GM12878 (cell line): ENCODE results near the gene PAX5. TPM values are rescaled to one million over a fixed set of nuclear protein-coding genes. Genes with fewer than 3 reads are reported as not detected.

Experiments used
- ATAC-seq: fragments of 200-7000 bp; cut with Tn5 transposase; 3 replicates; pipeline ENCODE4 v1.9.1; 2020; ENCODE audit warnings: mild to moderate bottlenecking, moderate library complexity
- BruUV-seq: library from RNA; stranded (reverse); fragments of 400-500 nt; replicated peaks from 2 replicates; lab custom pipeline; 2021; lab: Mats Ljungman, UMichigan
- CTCF ChIA-PET: fragments of 300-600 bp; sonication (Branson Sonifier 250); formaldehyde crosslinking; extraction: SDS; loops from one replicate; lab custom pipeline; 2021; ENCODE audit warnings: inconsistent platforms; lab: Yijun Ruan, JAX
- POLR2A ChIA-PET: fragments of 350-600 bp; formaldehyde crosslinking; extraction: SDS; loops from one replicate; lab custom pipeline; 2021; ENCODE audit warnings: inconsistent platforms; lab: Charles Lee
- RAD21 ChIA-PET: fragments of 300-600 bp; sonication (Branson Sonifier 250); formaldehyde crosslinking; loops from one replicate; lab custom pipeline; 2023; ENCODE audit warnings: antibody characterized with exemption; ENCODE audit not compliant: unreplicated experiment; lab: Charles Lee
- SMC1A ChIA-PET: fragments of 300-600 bp; sonication (Branson Sonifier 250); formaldehyde crosslinking; loops from one replicate; lab custom pipeline; 2023; ENCODE audit not compliant: unreplicated experiment, uncharacterized antibody; lab: Charles Lee
- DNase-seq: peaks from one replicate; pipeline ENCODE4 v3.0.0-alpha.2; 2011; ENCODE audit warnings: low read depth, low spot score
- FAIRE-seq: peaks from 3 replicates; lab custom pipeline; 2011; peaks lifted over from hg19 to GRCh38; lab: Jason Lieb, UNC
- H2AFZ ChIP-seq: 2 replicates; pipeline ENCODE4 v1.6.0; 2011; ENCODE audit warnings: low read depth, low read length, control low read depth; ENCODE audit not compliant: control insufficient read depth
- H3K27ac ChIP-seq: 2 replicates; pipeline ENCODE4 v1.5.1; 2011; ENCODE audit warnings: control low read depth; ENCODE audit not compliant: control insufficient read depth, insufficient read depth
- H3K27me3 ChIP-seq, 2 experiments: replicated peaks in 1 of 2; 2 replicates each; pipeline versions ENCODE4 v1.6.0 to v1.6.1; 2011; ENCODE audit warnings: low read length in 1 of 2; ENCODE audit not compliant: control insufficient read depth in 2 of 2, insufficient read depth in 2 of 2
- H3K36me3 ChIP-seq, 2 experiments: 2 replicates each; pipeline ENCODE4 v1.5.1; 2011; ENCODE audit warnings: low read length in 1 of 2; ENCODE audit not compliant: control insufficient read depth in 2 of 2, insufficient read depth in 2 of 2
- H3K4me1 ChIP-seq: 2 replicates; pipeline ENCODE4 v1.6.1; 2011; ENCODE audit warnings: mild to moderate bottlenecking, low read length, moderate library complexity, mixed read lengths; ENCODE audit not compliant: control insufficient read depth, insufficient read depth
- H3K4me2 ChIP-seq: 2 replicates; pipeline ENCODE4 v1.6.0; 2011; ENCODE audit warnings: control low read depth; ENCODE audit not compliant: control insufficient read depth, insufficient read depth
- H3K4me3 ChIP-seq: fragments of 200-600 bp; sonication (generic); 2 replicates; pipeline ENCODE4 v1.5.1; 2016
- H3K79me2 ChIP-seq: 2 replicates; pipeline ENCODE4 v1.6.0; 2011; ENCODE audit warnings: low read length; ENCODE audit not compliant: control insufficient read depth, insufficient read depth
- H3K9ac ChIP-seq: 2 replicates; pipeline ENCODE4 v1.8.0; 2011; ENCODE audit warnings: low read length, control low read depth, mixed read lengths; ENCODE audit not compliant: control insufficient read depth, insufficient read depth
- H3K9me3 ChIP-seq: replicated peaks from 3 replicates; pipeline ENCODE4 v1.5.1; 2011; ENCODE audit warnings: mild to moderate bottlenecking, low read length; ENCODE audit not compliant: control insufficient read depth, insufficient read depth
- H4K20me1 ChIP-seq: 2 replicates; pipeline ENCODE4 v1.6.0; 2011; ENCODE audit not compliant: control insufficient read depth, insufficient read depth
- ATF7 ChIP-seq: fragments of 450-650 bp; IDR thresholded peaks from 2 replicates; pipeline ENCODE4 v1.6.1; 2016; ENCODE audit warnings: low read depth, mild to moderate bottlenecking
- CBFB ChIP-seq: IDR thresholded peaks from 2 replicates; pipeline ENCODE4 v1.6.1; 2016; ENCODE audit warnings: antibody characterized with exemption, low read depth
- CBX3 ChIP-seq: fragments of 200-600 bp; sonication (generic); IDR thresholded peaks from 2 replicates; pipeline ENCODE4 v1.6.1; 2016; ENCODE audit warnings: low read depth, borderline replicate concordance
- GABPA ChIP-seq: IDR thresholded peaks from 2 replicates; pipeline ENCODE4 v1.6.1; 2014; ENCODE audit warnings: antibody characterized with exemption, low read depth, mild to moderate bottlenecking, inconsistent platforms
- HDGF ChIP-seq: fragments of 450-650 bp; IDR thresholded peaks from 2 replicates; pipeline ENCODE4 v1.6.1; 2016; ENCODE audit warnings: antibody characterized with exemption
- IKZF2 ChIP-seq, 2 experiments: fragments of 450-650 bp; IDR thresholded peaks; 2 replicates each; pipeline ENCODE4 v1.6.1; 2017; ENCODE audit warnings: mild to moderate bottlenecking in 2 of 2, moderate library complexity in 2 of 2
- MYB ChIP-seq: fragments of 150-350 bp; IDR thresholded peaks from 2 replicates; pipeline ENCODE4 v1.6.1; 2014; ENCODE audit warnings: mild to moderate bottlenecking, low read depth, low read length, borderline replicate concordance
- NRF1 ChIP-seq: conservative IDR thresholded peaks from 2 replicates; pipeline ENCODE4 v1.6.1; 2011; ENCODE audit warnings: mild to moderate bottlenecking, low read depth, low read length, improper control_type of control experiment
- PAX8 ChIP-seq: fragments of 450-650 bp; IDR thresholded peaks from 2 replicates; pipeline ENCODE4 v1.6.1; 2017; ENCODE audit warnings: mild to moderate bottlenecking, moderate library complexity
- RB1 ChIP-seq: fragments of 450-650 bp; formaldehyde crosslinking; IDR thresholded peaks from 2 replicates; pipeline ENCODE4 v1.6.1; 2017; ENCODE audit warnings: mild to moderate bottlenecking, borderline replicate concordance
- RELA ChIP-seq: fragments of 450-650 bp; IDR thresholded peaks from 2 replicates; pipeline ENCODE4 v1.8.0; 2014; ENCODE audit warnings: borderline replicate concordance; ENCODE audit not compliant: partially characterized antibody
- SMAD5 ChIP-seq: IDR thresholded peaks from 2 replicates; pipeline ENCODE4 v1.6.1; 2016; ENCODE audit warnings: antibody characterized with exemption, low read depth
- SP1 ChIP-seq: IDR thresholded peaks from one replicate; pipeline ENCODE4 v1.6.1; 2011; ENCODE audit warnings: low read depth, low read length
- SPI1 ChIP-seq: IDR thresholded peaks from 2 replicates; pipeline ENCODE4 v1.6.1; 2011; ENCODE audit warnings: low read depth, mild to moderate bottlenecking, low read length, moderate library complexity, borderline replicate concordance; ENCODE audit not compliant: insufficient read depth
- SRF ChIP-seq, 2 experiments: IDR thresholded peaks; 2 replicates each; pipeline ENCODE4 v1.6.1; 2011; ENCODE audit warnings: low read depth in 2 of 2, low read length in 2 of 2, mild to moderate bottlenecking in 1 of 2, moderate library complexity in 1 of 2
- STAT1 ChIP-seq: fragments of 450-650 bp; conservative IDR thresholded peaks from 2 replicates; pipeline ENCODE4 v1.6.1; 2014; ENCODE audit warnings: antibody characterized with exemption, mild to moderate bottlenecking
- YY1 ChIP-seq: IDR thresholded peaks from 2 replicates; pipeline ENCODE4 v1.6.1; 2011; ENCODE audit warnings: low read depth, mild to moderate bottlenecking, low read length
- ZZZ3 ChIP-seq: IDR thresholded peaks from 2 replicates; pipeline ENCODE4 v1.6.1; 2011; ENCODE audit warnings: low read depth; ENCODE audit not compliant: control insufficient read depth, insufficient read length
- WGBS: methylation state at CpG from one replicate; pipeline ENCODE4 v1.1.6; 2016; ENCODE audit warnings: low lambda C conversion rate; ENCODE audit not compliant: insufficient replicate concordance, insufficient coverage; ENCODE audit errors: missing lambda C conversion rate; 5-methylcytosine and 5-hydroxymethylcytosine counted together
- in situ Hi-C: fragments of 300-500 bp; cut with MboI; formaldehyde crosslinking; loops from 9 replicates; pipeline ENCODE4 v1.14.3; 2018; ENCODE audit warnings: mixed read lengths
- intact Hi-C: fragments of 100-400 bp; cut with micrococcal nuclease; formaldehyde crosslinking; loops from one replicate; pipeline ENCODE4 v1.14.2; 2022; ENCODE audit not compliant: unreplicated experiment
- polyA plus RNA-seq, 11 experiments: library from polyadenylated mRNA; depleted of rRNA in 4 of 11; unstranded in 6 of 11; stranded (reverse) in 5 of 11; fragments of >200 nt; fragmentation: Nextera tagmentation in 4 of 11; fragmentation: Illumina TruSeq in 1 of 11; extraction: Ambion mirVana in 4 of 11; extraction: Trizol in 1 of 11; gene quantifications; 1 replicate in 1 of 11; 2 replicates in 10 of 11; pipeline versions ENCODE4 v1.2.1 to v1.2.3, GENCODE V29; 2011 to 2016; ENCODE audit warnings: inconsistent platforms in 2 of 11, missing spikeins in 2 of 11, low read depth in 1 of 11
- total RNA-seq, 4 experiments: library from RNA; depleted of rRNA in 3 of 4; stranded (reverse); fragments of >200 nt in 3 of 4; fragmentation: Illumina TruSeq in 1 of 4; extraction: Trizol in 1 of 4; gene quantifications; 2 replicates each; pipeline versions ENCODE4 v1.2.1 to v1.2.3, GENCODE V29; 2013 to 2021
- TF ChIP-seq, protein P1 (sequence below): fragments of 450-650 bp; IDR thresholded peaks from 2 replicates; pipeline ENCODE4 v1.6.1; 2017; ENCODE audit warnings: mild to moderate bottlenecking, moderate library complexity

The PAX5 gene
- total and polyA plus RNA-seq, 10 of the 15 experiments (the other 5 are each of a cell fraction or from before 2014, with no cell fraction given), result 2.2 to 123 (median 31.9) TPM

DNA sequence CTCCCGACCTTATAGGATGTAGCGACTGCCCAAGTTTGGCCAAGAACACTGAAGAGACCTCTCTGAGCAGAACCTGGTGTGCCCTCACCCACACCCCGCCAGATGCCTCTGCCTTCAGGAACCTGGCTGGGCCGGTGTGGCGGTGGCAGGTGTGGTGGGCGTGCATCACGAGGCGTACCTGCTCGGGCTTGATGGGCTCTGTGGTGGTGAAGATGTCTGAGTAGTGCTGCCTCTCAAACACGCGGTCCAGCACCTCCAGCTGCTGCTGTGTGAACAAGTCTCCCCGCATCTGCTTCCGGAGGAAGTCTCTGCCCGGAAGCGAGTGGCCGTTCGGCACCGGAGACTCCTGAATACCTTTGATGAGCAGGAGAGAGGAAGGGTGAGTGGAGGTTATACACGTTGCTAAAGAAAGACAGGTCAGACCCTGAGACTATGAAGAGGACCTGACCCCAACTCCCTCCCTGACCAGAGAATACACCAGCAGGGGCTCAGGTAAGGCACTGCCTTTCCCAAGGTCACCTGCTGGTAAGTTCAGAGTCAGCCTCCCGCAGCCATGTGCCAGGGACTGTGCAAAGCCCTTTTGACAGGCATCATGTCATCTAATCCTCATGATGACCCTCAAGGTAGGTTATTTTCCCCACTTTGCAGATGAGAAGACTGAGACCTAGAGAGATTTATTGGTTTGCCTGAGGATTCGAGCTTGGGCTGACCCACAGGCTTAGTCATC, 67.5 kb downstream of the PAX5 start:
- no peak for ATAC-seq

More for the DNA sequence above, 67.5 kb downstream of the PAX5 start:
- Histone ChIP-seq H4K20me1 (no peaks in the 10 kb centered on the region), H3K4me2 (no peak overlapping the region), H3K36me3 (peaks cover 40 to 45% of the 10 kb centered on the region in 2 experiments), H3K27me3 (no peaks in the 10 kb centered on the region), H3K9me3 (no peaks in the 10 kb centered on the region), H3K79me2 (peaks cover 18% of the 10 kb centered on the region), H2AFZ (no peak overlapping the region), H3K4me1 (no peaks in the 10 kb centered on the region), H3K9ac (no peak overlapping the region), H3K4me3 (no peak overlapping the region), H3K27ac (no peak overlapping the region)
- in situ Hi-C loops, result no loop called here
- WGBS, result 91% methylated on average over 21 of the region's 21 CpGs
- ChIA-PET POLR2A (no interaction called here), RAD21 (no interaction called here), SMC1A (no interaction called here), CTCF (no interaction called here)
- intact Hi-C loops, result no loop called here
- FAIRE-seq, result no peak
- no TSS peak for BruUV-seq
- TF ChIP-seq CBX3, result no peak
- TF ChIP-seq, protein P1, sequence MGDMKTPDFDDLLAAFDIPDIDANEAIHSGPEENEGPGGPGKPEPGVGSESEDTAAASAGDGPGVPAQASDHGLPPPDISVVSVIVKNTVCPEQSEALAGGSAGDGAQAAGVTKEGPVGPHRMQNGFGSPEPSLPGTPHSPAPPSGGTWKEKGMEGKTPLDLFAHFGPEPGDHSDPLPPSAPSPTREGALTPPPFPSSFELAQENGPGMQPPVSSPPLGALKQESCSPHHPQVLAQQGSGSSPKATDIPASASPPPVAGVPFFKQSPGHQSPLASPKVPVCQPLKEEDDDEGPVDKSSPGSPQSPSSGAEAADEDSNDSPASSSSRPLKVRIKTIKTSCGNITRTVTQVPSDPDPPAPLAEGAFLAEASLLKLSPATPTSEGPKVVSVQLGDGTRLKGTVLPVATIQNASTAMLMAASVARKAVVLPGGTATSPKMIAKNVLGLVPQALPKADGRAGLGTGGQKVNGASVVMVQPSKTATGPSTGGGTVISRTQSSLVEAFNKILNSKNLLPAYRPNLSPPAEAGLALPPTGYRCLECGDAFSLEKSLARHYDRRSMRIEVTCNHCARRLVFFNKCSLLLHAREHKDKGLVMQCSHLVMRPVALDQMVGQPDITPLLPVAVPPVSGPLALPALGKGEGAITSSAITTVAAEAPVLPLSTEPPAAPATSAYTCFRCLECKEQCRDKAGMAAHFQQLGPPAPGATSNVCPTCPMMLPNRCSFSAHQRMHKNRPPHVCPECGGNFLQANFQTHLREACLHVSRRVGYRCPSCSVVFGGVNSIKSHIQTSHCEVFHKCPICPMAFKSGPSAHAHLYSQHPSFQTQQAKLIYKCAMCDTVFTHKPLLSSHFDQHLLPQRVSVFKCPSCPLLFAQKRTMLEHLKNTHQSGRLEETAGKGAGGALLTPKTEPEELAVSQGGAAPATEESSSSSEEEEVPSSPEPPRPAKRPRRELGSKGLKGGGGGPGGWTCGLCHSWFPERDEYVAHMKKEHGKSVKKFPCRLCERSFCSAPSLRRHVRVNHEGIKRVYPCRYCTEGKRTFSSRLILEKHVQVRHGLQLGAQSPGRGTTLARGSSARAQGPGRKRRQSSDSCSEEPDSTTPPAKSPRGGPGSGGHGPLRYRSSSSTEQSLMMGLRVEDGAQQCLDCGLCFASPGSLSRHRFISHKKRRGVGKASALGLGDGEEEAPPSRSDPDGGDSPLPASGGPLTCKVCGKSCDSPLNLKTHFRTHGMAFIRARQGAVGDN, result no peak
- TF ChIP-seq IKZF2 (IDR thresholded peaks at IDR 0.05), result no peak
- no peak for TF ChIP-seq PAX8
- TF ChIP-seq YY1, result no peak
- TF ChIP-seq RB1, result no peak
- no peak for TF ChIP-seq SP1
- no peak for TF ChIP-seq SPI1
- no peak for TF ChIP-seq MYB
- TF ChIP-seq ZZZ3, result no peak
- TF ChIP-seq NRF1, result no peak
- TF ChIP-seq STAT1, result no peak
- TF ChIP-seq RELA, result no peak
- TF ChIP-seq GABPA, result no peak
- no peak for TF ChIP-seq HDGF
- TF ChIP-seq SMAD5, result no peak
- TF ChIP-seq CBFB, result no peak
- TF ChIP-seq SRF (IDR thresholded peaks at IDR 0.05; ENCODE audit: low read depth in 2 of 2, low read length in 2 of 2), result no peak
- TF ChIP-seq ATF7, result no peak
- DNase-seq, result no peak
